PFSK-1 (cell line): ENCODE measurements around the gene EIPR1.

ENCODE experiments used
- POLR2AphosphoS5 ChIP-seq: IDR thresholded peaks from 2 replicates; pipeline ENCODE4 v1.6.1; 2012; ENCODE audit warnings: low read depth, mild to moderate bottlenecking, control low read depth, low read length, moderate library complexity
- REST ChIP-seq, 2 experiments: IDR thresholded peaks; 2 replicates each; pipeline versions ENCODE4 v1.6.1 to v1.8.0; 2011 to 2012; ENCODE audit warnings: low read depth in 2 of 2, low read length in 2 of 2, control low read depth in 1 of 2, inconsistent platforms in 1 of 2, mild to moderate bottlenecking in 1 of 2, moderate library complexity in 1 of 2; ENCODE audit not compliant: insufficient read depth in 1 of 2
- SIN3A ChIP-seq: IDR thresholded peaks from 2 replicates; pipeline ENCODE4 v1.6.1; 2012; ENCODE audit warnings: mild to moderate bottlenecking, low read length, moderate library complexity, borderline replicate concordance; ENCODE audit not compliant: insufficient read depth
- TAF1 ChIP-seq: IDR thresholded peaks from 2 replicates; pipeline ENCODE4 v1.6.1; 2012; ENCODE audit warnings: low read length, control low read depth, borderline replicate concordance; ENCODE audit not compliant: insufficient read depth

- no peak for TF ChIP-seq POLR2AphosphoS5
- no peak for TF ChIP-seq SIN3A
- no peak for TF ChIP-seq REST (IDR thresholded peaks at IDR 0.05; ENCODE audit: insufficient read depth in 1 of 2, low read depth in 2 of 2, low read length in 2 of 2)
- TF ChIP-seq TAF1, result no peak
Measured at GRCh38 chr2:3277050-3277747, 100.4 kb downstream of the EIPR1 start.
